Measurements from ENCODE around the gene NEDD4L.

The NEDD4L gene

GRCh38 chr18:58305792-58306191 lies 261.8 kb downstream of the NEDD4L start:
- no peak for DNase-seq
- intact Hi-C loops (cut with DNase I) = loop anchor here (10.0 kb wide), 1 partner anchor 261 kb away; the partner anchor contains the start of gene NEDD4L

- no peak for DNase-seq
- intact Hi-C loops (cut with DNase I) = loop anchor here (10.0 kb wide), 1 partner anchor 263 kb away; the partner anchor contains the start of gene NEDD4L
These were observed 263.4 kb downstream of the NEDD4L start for GRCh38 chr18:58307441-58307840.

DNA sequence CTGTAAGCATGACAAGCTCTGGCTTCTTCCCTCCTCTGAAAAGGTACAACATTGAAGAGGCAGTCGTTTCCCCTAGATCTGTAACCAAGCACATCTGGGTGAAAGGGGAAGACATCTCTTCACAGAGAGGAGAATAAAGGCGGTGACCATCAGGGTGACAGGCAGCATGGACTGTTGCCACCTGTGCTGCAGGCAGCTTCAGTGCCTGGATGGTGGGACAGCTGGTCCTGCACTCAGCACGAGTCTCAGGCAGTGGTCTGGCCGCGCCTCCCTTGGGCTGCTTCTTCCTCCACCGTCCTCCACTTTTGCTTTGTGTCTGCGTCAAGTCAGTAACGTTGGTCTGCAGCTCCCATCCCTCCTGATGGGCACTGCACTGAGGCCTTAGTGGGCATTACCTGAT lies 264.4 kb downstream of the NEDD4L start:
- intact Hi-C loops (cut with DNase I) = loop anchor here (10.0 kb wide), 1 partner anchor 264 kb away; the partner anchor contains the start of gene NEDD4L

DNA sequence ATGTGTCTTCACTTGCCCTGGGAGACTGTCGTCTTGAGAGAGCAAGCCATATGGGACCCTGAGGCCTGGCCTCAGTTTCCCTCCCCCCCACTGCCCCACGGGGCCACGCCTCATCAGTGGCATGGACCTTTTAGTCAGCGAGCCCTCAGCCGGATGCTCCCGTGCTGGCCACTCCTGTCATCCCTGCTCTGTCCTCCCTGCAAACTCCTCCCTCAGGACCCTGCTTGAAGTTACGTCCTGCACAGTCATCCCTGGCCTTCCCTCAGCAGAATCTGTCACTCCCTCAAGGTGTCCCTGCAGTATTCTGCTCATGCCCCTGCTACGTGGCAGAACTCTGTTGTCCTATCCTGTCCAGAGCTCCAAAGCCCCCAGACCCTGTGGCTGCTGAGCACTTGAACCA lies 265.1 kb downstream of the NEDD4L start:
- intact Hi-C loops (cut with DNase I) = loop anchor here (10.0 kb wide), 1 partner anchor 264 kb away; the partner anchor contains the start of gene NEDD4L

More for the DNA sequence above, 264.4 kb downstream of the NEDD4L start:
- no peak for DNase-seq

DNA sequence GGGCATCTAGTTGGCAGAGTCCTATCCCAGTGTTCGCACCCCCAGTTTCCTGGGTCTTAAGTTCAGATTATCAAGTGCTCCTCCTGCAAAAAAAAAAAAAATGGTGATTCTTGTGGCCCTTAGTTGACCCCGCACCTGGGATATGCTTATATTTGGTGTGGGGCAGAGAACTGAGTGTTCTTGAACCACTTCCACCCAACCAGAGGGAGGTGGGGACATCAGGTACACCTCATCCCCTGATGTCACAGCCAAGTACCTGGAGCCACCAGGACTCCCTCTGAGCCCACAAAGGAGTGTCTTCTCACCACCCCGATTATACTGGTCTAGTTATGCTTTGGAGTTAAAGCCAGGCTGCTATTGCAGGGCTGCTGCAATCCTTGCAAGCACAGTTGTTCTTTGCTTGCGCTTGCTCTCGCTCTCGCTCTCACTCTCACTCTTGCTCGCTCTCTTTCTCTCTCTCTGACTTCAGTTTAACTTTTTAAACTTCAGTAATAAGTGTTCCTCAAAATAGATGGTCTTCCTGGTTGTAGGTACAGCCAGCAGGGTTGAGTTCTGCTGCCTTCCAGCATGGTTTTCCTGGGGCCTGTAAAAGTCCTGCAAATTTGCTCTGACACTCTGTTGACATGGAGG lies 265.7 kb downstream of the NEDD4L start:
- intact Hi-C loops (cut with DNase I) = loop anchor here (10.0 kb wide), 2 partner anchors 115 to 265 kb away; partner anchors contain the start of gene NEDD4L
- no peak for DNase-seq

More for the DNA sequence above, 265.1 kb downstream of the NEDD4L start:
- DNase-seq = no peak

GRCh38 chr18:58310517-58310916 lies 266.5 kb downstream of the NEDD4L start:
- intact Hi-C loops (cut with DNase I) = loop anchor here (10.0 kb wide), 1 partner anchor 116 kb away; no protein-coding TSS in a partner anchor
- DNase-seq = peak; percentile 59 to 95 (median 84)

DNA sequence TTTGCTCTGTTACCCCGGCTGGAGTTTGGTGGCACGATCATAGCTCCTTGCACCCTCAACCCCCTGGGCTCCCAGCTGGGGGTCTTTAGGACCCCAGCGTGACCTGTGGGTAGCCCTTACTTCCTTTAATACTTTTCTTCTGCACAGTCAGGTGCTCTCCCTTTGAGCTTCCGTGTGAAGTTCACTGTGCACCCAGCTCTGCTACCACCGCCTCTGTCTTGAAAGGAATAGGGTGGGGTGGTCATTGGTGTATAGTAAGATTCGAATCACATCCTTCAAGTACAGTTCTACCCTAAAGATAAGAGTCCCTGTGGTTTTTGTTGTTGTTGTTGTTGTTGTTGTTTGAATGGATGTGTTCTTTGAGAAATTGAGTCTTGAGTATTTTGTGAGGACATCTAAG lies 267.4 kb downstream of the NEDD4L start:
- no peak for DNase-seq
- intact Hi-C loops (cut with DNase I) = loop anchor here (10.0 kb wide), 1 partner anchor 117 kb away; no protein-coding TSS in a partner anchor

DNA sequence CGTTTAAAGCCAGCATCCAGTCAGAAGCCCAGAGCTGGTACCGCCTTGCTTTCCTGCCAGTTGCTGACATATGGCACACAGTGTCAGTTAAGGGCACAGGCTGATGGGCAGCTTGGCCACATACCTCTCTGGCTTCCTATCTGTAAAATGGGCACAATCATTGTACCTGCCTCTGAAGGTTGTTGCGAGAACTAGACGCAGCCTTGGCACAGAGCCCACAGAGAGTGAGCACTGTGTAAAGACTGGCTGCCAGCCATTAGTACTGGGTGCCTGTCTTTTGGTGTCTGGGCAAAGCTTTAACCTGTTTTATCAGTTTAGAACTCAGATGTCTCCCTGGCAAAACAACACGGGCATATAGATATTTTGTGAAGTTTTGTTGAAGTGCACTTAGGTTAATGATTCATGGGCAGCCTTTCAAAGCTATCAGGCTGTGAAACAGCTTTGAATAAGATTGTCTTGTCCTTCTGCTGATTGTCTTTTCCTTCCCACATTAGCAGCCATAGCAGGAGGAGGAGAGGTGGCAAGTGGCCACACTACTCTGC lies 269.5 kb downstream of the NEDD4L start:
- intact Hi-C loops (cut with DNase I) = loop anchor here (10.0 kb wide), 1 partner anchor 119 kb away; no protein-coding TSS in a partner anchor
- DNase-seq = no peak

DNA sequence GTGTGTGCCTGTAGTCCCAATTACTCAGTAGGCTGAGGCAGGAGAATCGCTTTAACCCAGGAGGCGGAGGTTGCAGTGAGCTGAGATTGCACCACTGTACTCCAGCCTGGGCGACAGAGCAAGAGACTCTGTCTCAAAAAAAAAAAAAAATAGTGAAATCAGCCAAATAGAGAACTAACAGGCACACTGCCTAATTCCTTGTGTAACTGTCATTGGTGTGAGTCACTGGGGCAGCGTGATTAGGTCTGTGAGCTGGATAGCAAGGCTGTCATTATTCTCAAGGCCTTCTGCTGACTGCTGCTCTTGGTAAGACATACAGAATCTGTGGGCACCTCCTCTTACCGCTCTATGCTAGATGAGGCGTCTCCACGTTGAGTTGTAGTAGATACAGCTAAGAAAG lies 270.3 kb downstream of the NEDD4L start:
- peak in 37 of 42 donors; percentile 27 to 91 (median 62) for DNase-seq
- intact Hi-C loops (cut with DNase I) = loop anchor here (10.0 kb wide), 1 partner anchor 119 kb away; no protein-coding TSS in a partner anchor

DNA sequence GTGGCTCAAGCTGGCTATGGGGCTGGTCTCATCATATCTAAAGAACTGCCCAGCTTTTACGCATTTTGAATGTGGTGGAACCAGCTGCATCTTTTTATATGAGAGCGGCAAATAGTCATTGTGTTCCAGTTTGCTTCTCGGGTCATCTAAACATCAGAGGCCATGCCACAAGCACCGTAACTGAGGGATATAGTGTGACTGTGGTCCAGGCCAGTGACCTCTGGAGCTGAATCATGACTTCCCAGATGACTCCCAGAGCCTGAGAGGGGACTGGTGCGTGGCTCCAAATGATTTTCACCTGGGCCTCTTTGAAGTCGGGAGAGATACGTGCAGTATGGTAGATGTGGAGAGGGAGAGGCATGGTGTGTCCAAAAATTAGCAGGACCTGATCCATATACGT lies 271.0 kb downstream of the NEDD4L start:
- intact Hi-C loops (cut with DNase I) = loop anchor here (10.0 kb wide), 1 partner anchor 120 kb away; no protein-coding TSS in a partner anchor
- DNase-seq = no peak

- no peak for DNase-seq
- intact Hi-C loops (cut with DNase I) = loop anchor here (10.0 kb wide), 1 partner anchor 121 kb away; no protein-coding TSS in a partner anchor
These were observed 271.8 kb downstream of the NEDD4L start for GRCh38 chr18:58315739-58316215.

DNA sequence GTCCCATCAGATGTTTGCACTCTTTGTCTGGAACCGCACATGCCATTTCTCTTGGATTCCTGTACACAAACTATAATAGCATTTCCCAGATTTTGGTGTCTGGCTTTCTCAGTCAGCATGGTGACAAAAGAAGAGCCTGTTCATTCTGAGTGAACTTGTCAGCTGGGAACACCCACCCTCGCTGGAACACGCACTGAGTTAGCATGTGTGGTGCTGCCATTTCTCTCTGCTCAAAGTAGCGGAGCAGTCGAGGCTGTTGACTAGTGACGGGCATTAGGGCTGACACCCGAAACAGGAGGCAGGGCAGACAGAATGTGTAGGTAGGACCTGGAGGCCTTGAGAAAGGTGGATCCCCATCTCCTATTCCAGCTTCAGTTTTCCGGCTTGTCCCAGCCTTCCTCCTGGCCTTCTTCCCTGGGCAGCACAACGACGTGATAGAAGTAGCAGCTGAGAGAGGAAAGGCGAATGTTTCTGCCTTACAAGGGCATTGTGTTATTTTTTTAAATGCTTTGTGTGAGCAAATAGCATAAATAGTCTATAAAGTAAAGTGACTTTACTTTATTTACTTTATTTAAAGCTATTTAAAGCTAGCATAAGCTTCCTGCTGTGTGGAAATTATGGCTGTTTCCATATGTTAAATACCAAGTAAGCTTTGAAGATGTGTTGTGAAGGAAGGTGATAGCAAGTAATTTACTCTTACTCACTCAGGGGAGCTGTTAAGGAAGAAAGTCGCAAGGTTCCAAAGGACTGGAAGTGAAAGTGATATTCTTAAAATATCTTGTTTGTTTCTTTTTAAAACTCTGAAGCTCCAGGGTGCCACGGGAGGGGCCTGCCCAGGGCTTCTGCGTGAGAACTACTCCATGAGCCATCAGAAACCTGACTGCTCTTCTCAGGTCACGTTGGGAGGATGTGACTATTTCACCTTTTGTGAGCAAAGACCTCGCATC lies 272.6 kb downstream of the NEDD4L start:
- intact Hi-C loops (cut with DNase I) = loop anchor here (10.0 kb wide), 1 partner anchor 122 kb away; no protein-coding TSS in a partner anchor

GRCh38 chr18:58319719-58320118 lies 275.7 kb downstream of the NEDD4L start:
- no peak for DNase-seq
- intact Hi-C loops (cut with DNase I) = loop anchor here (10.0 kb wide), 1 partner anchor 125 kb away; no protein-coding TSS in a partner anchor

More for the DNA sequence above, 272.6 kb downstream of the NEDD4L start:
- DNase-seq = peak in 40 of 42 donors; percentile 33 to 85 (median 60)

- intact Hi-C loops (cut with DNase I) = no loop called here
These were observed 277.0 kb downstream of the NEDD4L start for GRCh38 chr18:58320907-58321561.

GRCh38 chr18:58321986-58322385 lies 278.0 kb downstream of the NEDD4L start:
- intact Hi-C loops (cut with DNase I) = no loop called here
- peak in 38 of 42 donors; percentile 28 to 90 (median 62) for DNase-seq

More at GRCh38 chr18:58320907-58321561, 277.0 kb downstream of the NEDD4L start:
- DNase-seq = no peak

DNA sequence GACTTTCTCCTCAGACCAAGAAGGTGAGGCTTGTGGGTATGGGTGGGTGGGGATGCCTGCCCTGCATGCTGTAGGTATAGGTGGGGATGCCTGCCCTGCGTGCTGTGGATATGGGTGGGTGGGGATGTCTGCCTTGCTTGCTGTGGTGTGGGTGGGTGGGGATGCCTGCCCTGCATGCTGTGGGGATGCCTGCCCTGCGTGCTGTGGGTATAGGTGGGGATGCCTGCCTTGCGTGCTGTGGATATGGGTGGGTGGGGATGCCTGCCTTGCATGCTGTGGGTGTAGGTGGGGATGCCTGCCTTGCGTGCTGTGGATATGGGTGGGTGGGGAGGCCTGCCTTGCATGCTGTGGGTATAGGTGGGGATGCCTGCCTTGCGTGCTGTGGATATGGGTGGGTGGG lies 278.4 kb downstream of the NEDD4L start:
- intact Hi-C loops (cut with DNase I) = no loop called here
- DNase-seq = peak in 6 of 42 donors; percentile 29 to 53 (median 38)

DNA sequence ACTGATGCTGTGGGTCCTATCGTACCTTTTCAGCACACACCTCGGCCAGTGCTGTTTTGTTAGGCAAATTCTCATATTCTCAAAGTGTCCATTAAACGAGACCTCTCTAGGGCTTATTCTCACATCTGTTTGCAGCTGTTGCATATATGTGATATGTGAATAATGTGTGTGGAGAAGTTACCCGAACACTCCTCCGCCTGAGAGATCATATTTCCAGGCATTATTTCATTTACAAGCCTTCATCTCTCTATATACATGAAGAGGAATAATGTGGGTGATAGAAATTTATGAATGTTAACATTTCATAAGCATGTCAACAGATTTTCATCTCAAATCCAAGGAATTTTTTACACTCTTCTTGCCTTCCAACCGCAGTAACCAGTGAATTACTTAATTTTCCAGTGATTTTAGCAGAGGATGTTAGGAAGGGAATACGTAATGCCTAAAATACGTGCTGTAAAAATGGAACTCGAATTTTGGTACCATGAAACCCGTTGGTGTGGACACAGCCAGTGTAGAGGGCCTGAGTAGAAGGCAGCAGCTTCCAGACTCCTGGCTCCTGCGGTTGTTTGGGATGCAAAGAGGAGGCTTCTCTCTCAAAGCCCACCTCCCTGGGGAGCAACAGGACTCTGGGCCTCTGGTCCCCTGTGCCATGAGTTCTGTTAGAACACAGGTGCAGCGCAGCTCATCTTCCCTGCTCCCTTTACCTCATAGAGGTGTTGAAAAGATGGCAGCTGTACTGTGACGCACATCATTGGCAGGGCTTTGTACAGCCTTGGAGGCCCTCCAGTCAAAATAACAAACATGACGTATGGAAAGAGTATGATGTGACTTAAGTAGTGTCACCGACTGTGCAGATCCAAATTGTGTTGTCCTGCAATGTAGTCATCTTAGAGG lies 280.1 kb downstream of the NEDD4L start:
- DNase-seq = no peak
- intact Hi-C loops (cut with DNase I) = no loop called here

All from head of caudate nucleus (tissue), 42 donors.